CD4-positive, alpha-beta memory T cell (primary cell): ENCODE measurements around the gene USF2. TPM values are rescaled to one million over a fixed set of nuclear protein-coding genes. Genes with fewer than 3 reads are reported as not detected.
A peak's percentile ranks its signal among the peaks of the same experiment; 100 is the strongest.

Experiments
- CTCF ChIA-PET: fragments of 350-600 bp; sonication (Branson Sonifier 250); formaldehyde crosslinking; loops from one replicate; lab custom pipeline; 2021; ENCODE audit warnings: inconsistent platforms; ENCODE audit not compliant: partially characterized antibody; lab: Charles Lee
- POLR2A ChIA-PET: fragments of 350-600 bp; sonication (Branson Sonifier 250); formaldehyde crosslinking; loops from one replicate; lab custom pipeline; 2021; ENCODE audit not compliant: partially characterized antibody; lab: Charles Lee
- DNase-seq, 5 donors: peaks; one replicate each; pipeline versions ENCODE4 v3.0.0 to v3.0.0-alpha.2; 2020 to 2022; ENCODE audit warnings: mixed read lengths in 1 of 5
- H3K27ac ChIP-seq: one replicate; pipeline ENCODE4 v1.7.0; 2013; ENCODE audit warnings: low read depth, low read length
- H3K27me3 ChIP-seq: 2 replicates; pipeline ENCODE4 v1.7.0; 2013; ENCODE audit warnings: mild to moderate bottlenecking, low read length, moderate library complexity; ENCODE audit not compliant: insufficient read depth
- H3K36me3 ChIP-seq: 2 replicates; pipeline ENCODE4 v1.7.0; 2013; ENCODE audit warnings: mild to moderate bottlenecking, low read length, moderate library complexity; ENCODE audit not compliant: insufficient read depth
- H3K4me1 ChIP-seq: 2 replicates; pipeline ENCODE4 v1.7.0; 2013; ENCODE audit warnings: mild to moderate bottlenecking, low read length, moderate library complexity; ENCODE audit not compliant: insufficient read depth
- H3K4me3 ChIP-seq, 2 donors: one replicate each; pipeline ENCODE4 v1.7.0; 2013; ENCODE audit warnings: low read length in 2 of 2, mild to moderate bottlenecking in 1 of 2
- H3K9me3 ChIP-seq, 2 donors: one replicate each; pipeline ENCODE4 v1.7.0; 2013; ENCODE audit warnings: low read length in 2 of 2, control low read depth in 1 of 2; ENCODE audit not compliant: control insufficient read depth in 1 of 2
- H3K27ac Mint-ChIP-seq, 7 donors: one replicate each; pipeline ENCODE4 v1.8.0; 2020 to 2021; ENCODE audit warnings: mixed read lengths in 7 of 7, mild to moderate bottlenecking in 6 of 7, inconsistent platforms in 3 of 7, moderate library complexity in 3 of 7
- H3K27me3 Mint-ChIP-seq, 2 donors: one replicate each; pipeline ENCODE4 v1.8.0; 2020 to 2021; ENCODE audit warnings: mixed read lengths in 2 of 2
- H3K36me3 Mint-ChIP-seq, 2 donors: one replicate each; pipeline ENCODE4 v1.8.0; 2020 to 2021; ENCODE audit warnings: mixed read lengths in 2 of 2, inconsistent platforms in 1 of 2, mild to moderate bottlenecking in 1 of 2
- H3K4me1 Mint-ChIP-seq, 4 donors: one replicate each; pipeline ENCODE4 v1.8.0; 2020 to 2021; ENCODE audit warnings: mixed read lengths in 4 of 4, mild to moderate bottlenecking in 1 of 4
- H3K4me3 Mint-ChIP-seq, 8 donors: one replicate each; pipeline ENCODE4 v1.8.0; 2020 to 2021; ENCODE audit warnings: mixed read lengths in 8 of 8, mild to moderate bottlenecking in 7 of 8, moderate library complexity in 6 of 8, inconsistent platforms in 3 of 8
- H3K9me3 Mint-ChIP-seq, 8 donors: one replicate each; pipeline ENCODE4 v1.8.0; 2020 to 2021; ENCODE audit warnings: mixed read lengths in 8 of 8, mild to moderate bottlenecking in 5 of 8, inconsistent platforms in 3 of 8, moderate library complexity in 1 of 8
- intact Hi-C: fragments of 100-400 bp; cut with micrococcal nuclease; formaldehyde crosslinking; loops from one replicate; pipeline ENCODE4 v1.15.1; 2023
- polyA plus RNA-seq, 2 donors: library from polyadenylated mRNA; unstranded; fragments of 300-500 nt; fragmentation: Illumina TruSeq; gene quantifications; one replicate each; pipeline ENCODE4 v1.2.3, GENCODE V29; 2021
- total RNA-seq, 2 experiments: library from RNA; stranded (reverse); gene quantifications; one replicate each; pipeline ENCODE4 v1.2.3, GENCODE V29; 2021

USF2 gene
- total and polyA plus RNA-seq, 4 experiments from 2014 or later: 2.2 to 216 (median 107) TPM

DNA sequence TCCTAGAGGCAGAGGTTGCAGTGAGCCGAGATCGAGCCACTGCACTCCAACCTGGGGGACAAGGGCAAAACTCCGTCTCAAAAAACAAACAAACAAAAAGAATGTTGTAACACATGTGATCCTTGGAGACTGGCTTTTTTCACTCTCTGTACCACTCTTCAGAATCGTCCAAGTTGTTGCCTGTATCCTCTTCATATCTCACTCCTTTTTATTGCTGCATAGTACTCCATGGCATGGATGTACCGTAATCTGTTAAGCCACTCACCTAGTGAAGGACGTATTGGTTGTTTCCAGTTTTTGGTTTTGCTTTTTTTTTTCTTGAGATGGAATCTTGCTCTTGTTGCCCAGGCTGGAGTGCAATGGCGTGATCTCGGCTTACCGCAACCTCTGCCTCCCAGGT is 53.3 kb downstream of the USF2 start:
- Mint-ChIP-seq H3K27me3 (peaks cover 0 to 2% of the 10 kb centered on the region in 2 donors), H3K36me3 (no peaks in the 10 kb centered on the region), H3K4me1 (peaks cover 0 to 12% (median 6%) of the 10 kb centered on the region in 4 donors), H3K4me3 (no peak overlapping the region), H3K27ac (no peak overlapping the region), H3K9me3 (peaks cover 0 to 9% (median 0%) of the 10 kb centered on the region in 8 donors)
- Histone ChIP-seq H3K36me3 (no peaks in the 10 kb centered on the region), H3K4me3 (no peak overlapping the region), H3K27me3 (no peaks in the 10 kb centered on the region), H3K9me3 (no peaks in the 10 kb centered on the region), H3K4me1 (peaks cover 6% of the 10 kb centered on the region), H3K27ac (no peak overlapping the region)
- no peak for DNase-seq
- intact Hi-C loops: no loop called here
- ChIA-PET CTCF (interaction anchor here (0.6 kb wide), 1 partner anchor 13 kb away, joined by 4 read pairs; no protein-coding TSS in a partner anchor), POLR2A (no interaction called here)

DNA sequence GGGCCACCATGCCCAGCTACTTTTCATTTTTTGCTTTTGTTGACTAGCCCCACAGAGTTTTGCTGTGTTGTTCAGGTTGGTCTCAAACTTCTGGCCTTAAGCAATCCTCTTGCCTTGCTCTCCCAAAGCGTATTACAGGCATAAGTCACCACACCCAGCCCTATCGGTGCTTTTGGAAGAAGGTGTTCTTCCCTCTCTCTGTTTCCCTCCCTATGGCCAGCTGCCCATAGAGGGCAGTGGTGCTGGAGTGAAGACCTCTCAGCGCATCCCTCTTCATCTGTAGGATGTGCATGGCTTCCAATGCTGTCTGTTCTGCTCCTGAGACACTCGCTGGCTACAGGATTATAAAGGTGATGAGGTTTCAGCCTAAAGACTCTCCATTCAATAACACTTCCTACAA is 58.9 kb downstream of the USF2 start:
- H3K4me1 ChIP-seq: peaks cover 3% of the 10 kb centered on the region
- no peak overlapping the region for H3K4me3 Mint-ChIP-seq
- no peaks in the 10 kb centered on the region for H3K9me3 ChIP-seq
- H3K27me3 ChIP-seq: no peaks in the 10 kb centered on the region
- H3K27ac ChIP-seq: no peak overlapping the region
- H3K36me3 ChIP-seq: no peaks in the 10 kb centered on the region
- no peaks in the 10 kb centered on the region for H3K36me3 Mint-ChIP-seq
- intact Hi-C loops: no loop called here
- CTCF ChIA-PET: no interaction called here
- H3K4me1 Mint-ChIP-seq: peaks cover 1 to 3% (median 2%) of the 10 kb centered on the region in 4 donors
- no peak overlapping the region for H3K4me3 ChIP-seq
- no peaks in the 10 kb centered on the region for H3K9me3 Mint-ChIP-seq
- no peak for DNase-seq
- peaks cover 7 to 13% of the 10 kb centered on the region in 2 donors for H3K27me3 Mint-ChIP-seq
- peak overlapping the region in 1 of 7 donors; percentile 24 for H3K27ac Mint-ChIP-seq
- POLR2A ChIA-PET: no interaction called here

- no peak within 1 kb of the TSS for H3K27ac Mint-ChIP-seq
- H3K36me3 ChIP-seq: no peaks in the 10 kb centered on the region
- H3K9me3 ChIP-seq: no peaks in the 10 kb centered on the region
- no peak for DNase-seq
- H3K27me3 Mint-ChIP-seq: peaks cover 7 to 16% of the 10 kb centered on the region in 2 donors
- H3K27ac ChIP-seq: no peak within 1 kb of the TSS
- intact Hi-C loops: no loop called here
- H3K9me3 Mint-ChIP-seq: no peaks in the 10 kb centered on the region
- H3K4me1 Mint-ChIP-seq: peaks cover 6 to 12% (median 8%) of the 10 kb centered on the region in 4 donors
- no peaks in the 10 kb centered on the region for H3K36me3 Mint-ChIP-seq
- H3K4me3 Mint-ChIP-seq: no peak within 1 kb of the TSS
- peaks cover 9% of the 10 kb centered on the region for H3K4me1 ChIP-seq
- CTCF ChIA-PET: no interaction called here
- H3K4me3 ChIP-seq: no peak within 1 kb of the TSS
- POLR2A ChIA-PET: no interaction called here
- H3K27me3 ChIP-seq: no peaks in the 10 kb centered on the region
These were observed 60.1 kb downstream of the USF2 start, which contains the start of gene CD22 for GRCh38 chr19:35328851-35329285. Gene CD22 (plus strand): TSS chr19:35329187. CDS start chr19:35332041, 2,854 bp downstream.

DNA sequence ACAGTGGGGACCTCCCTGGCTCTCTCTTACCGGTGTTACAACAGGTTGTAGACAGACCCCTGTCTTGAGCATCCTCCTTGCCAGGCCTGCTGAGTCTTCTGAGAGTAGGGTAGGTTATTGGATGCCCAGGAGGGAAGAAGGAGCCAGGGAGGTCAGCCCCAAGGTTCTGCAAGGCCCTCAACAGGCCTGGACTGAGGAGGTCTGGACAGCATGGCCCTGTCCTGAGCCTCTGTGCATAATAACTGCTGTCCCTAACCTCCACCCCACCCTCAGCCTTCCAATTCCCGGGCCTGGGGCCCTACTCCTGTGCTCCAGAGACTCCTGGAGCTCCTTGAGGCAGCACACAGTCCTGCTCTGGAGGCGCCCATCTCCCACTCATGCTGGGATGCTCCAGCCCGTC is 60.6 kb downstream of the USF2 start:
- H3K9me3 ChIP-seq: no peaks in the 10 kb centered on the region
- POLR2A ChIA-PET: no interaction called here
- Mint-ChIP-seq H3K27me3 (peaks cover 7 to 19% of the 10 kb centered on the region in 2 donors), H3K36me3 (no peaks in the 10 kb centered on the region), H3K9me3 (no peaks in the 10 kb centered on the region), H3K4me3 (no peak overlapping the region), H3K4me1 (peaks cover 6 to 12% (median 8%) of the 10 kb centered on the region in 4 donors), H3K27ac (no peak overlapping the region)
- H3K36me3 ChIP-seq: no peaks in the 10 kb centered on the region
- H3K4me3 ChIP-seq: no peak overlapping the region
- peak in 1 of 5 donors; percentile 16 for DNase-seq
- H3K27ac ChIP-seq: no peak overlapping the region
- H3K27me3 ChIP-seq: no peaks in the 10 kb centered on the region
- H3K4me1 ChIP-seq: peaks cover 9% of the 10 kb centered on the region
- intact Hi-C loops: no loop called here
- CTCF ChIA-PET: no interaction called here

Other genes starting within 250 kb of the USF2 start
- gene SCN1B, start 238.5 kb upstream of the USF2 start, total RNA-seq: 1 to 10 TPM; 1.4 to 1.5 TPM
- gene SCN1B, start 238.5 kb upstream of the USF2 start, polyA plus RNA-seq: under 1 TPM in 1 of 2 donors, not detected in 1; 0.64 TPM
- gene HPN, start 227.2 kb upstream of the USF2 start, total RNA-seq: under 1 TPM in 1 of 2 experiments, not detected in 1; 0.15 TPM
- under 1 TPM in 1 of 2 donors, not detected in 1; 0.57 TPM for gene HPN, start 227.2 kb upstream of the USF2 start, polyA plus RNA-seq
- not detected for gene FXYD3, start 153.1 kb upstream of the USF2 start, total RNA-seq
- gene FXYD3, start 153.1 kb upstream of the USF2 start, polyA plus RNA-seq: not detected
- under 1 TPM; 0.72 to 0.81 TPM for gene LGI4, start 133.9 kb upstream of the USF2 start, total RNA-seq
- not detected for gene LGI4, start 133.9 kb upstream of the USF2 start, polyA plus RNA-seq
- 1 to 10 TPM; 3.6 to 4.4 TPM for gene FXYD1, start 130.1 kb upstream of the USF2 start, total RNA-seq
- gene FXYD1, start 130.1 kb upstream of the USF2 start, polyA plus RNA-seq: 1 to 10 TPM in 1 of 2 donors, under 1 TPM in 1; 0.58 to 3.2 TPM
- gene FXYD7, start 125.7 kb upstream of the USF2 start, total RNA-seq: 10 to 100 TPM in 1 of 2 experiments, 1 to 10 TPM in 1; 9.6 to 10.1 TPM
- 10 to 100 TPM in 1 of 2 donors, 1 to 10 TPM in 1; 5.5 to 11.1 TPM for gene FXYD7, start 125.7 kb upstream of the USF2 start, polyA plus RNA-seq
- 100 to 1,000 TPM; 473 to 484 TPM for gene FXYD5, start 114.2 kb upstream of the USF2 start, total RNA-seq
- 100 to 1,000 TPM; 452 to 833 TPM for gene FXYD5, start 114.2 kb upstream of the USF2 start, polyA plus RNA-seq
- gene FAM187B, start 40.2 kb upstream of the USF2 start, total RNA-seq: not detected
- gene FAM187B, start 40.2 kb upstream of the USF2 start, polyA plus RNA-seq: not detected
- gene LSR, start 20.0 kb upstream of the USF2 start, total RNA-seq: 10 to 100 TPM; 45.8 to 48.9 TPM
- gene LSR, start 20.0 kb upstream of the USF2 start, polyA plus RNA-seq: 10 to 100 TPM; 76.1 to 91.6 TPM
- 1 to 10 TPM; 1.2 to 2.7 TPM for gene HAMP, start 13.6 kb downstream of the USF2 start, total RNA-seq
- not detected for gene HAMP, start 13.6 kb downstream of the USF2 start, polyA plus RNA-seq
- gene MAG, start 23.2 kb downstream of the USF2 start, total RNA-seq: not detected
- gene MAG, start 23.2 kb downstream of the USF2 start, polyA plus RNA-seq: not detected
- gene CD22, start 60.2 kb downstream of the USF2 start, total RNA-seq: under 1 TPM; 0.30 to 0.32 TPM
- gene CD22, start 60.2 kb downstream of the USF2 start, polyA plus RNA-seq: 1 to 10 TPM in 1 of 2 donors, under 1 TPM in 1; 0.32 to 1.8 TPM
- not detected for gene FFAR1, start 78.9 kb downstream of the USF2 start, total RNA-seq
- not detected for gene FFAR1, start 78.9 kb downstream of the USF2 start, polyA plus RNA-seq
- gene FFAR3, start 89.5 kb downstream of the USF2 start, total RNA-seq: not detected
- gene FFAR3, start 89.5 kb downstream of the USF2 start, polyA plus RNA-seq: not detected
- gene GPR42, start 102.1 kb downstream of the USF2 start, total RNA-seq: not detected
- not detected for gene GPR42, start 102.1 kb downstream of the USF2 start, polyA plus RNA-seq
- gene FFAR2, start 179.3 kb downstream of the USF2 start, total RNA-seq: under 1 TPM in 1 of 2 experiments, not detected in 1; 0.15 TPM
- gene FFAR2, start 179.3 kb downstream of the USF2 start, polyA plus RNA-seq: not detected
- not detected for gene KRTDAP, start 221.5 kb downstream of the USF2 start, total RNA-seq
- not detected for gene KRTDAP, start 221.5 kb downstream of the USF2 start, polyA plus RNA-seq
- 1 to 10 TPM in 1 of 2 experiments, under 1 TPM in 1; 0.97 to 1.4 TPM for gene DMKN, start 244.7 kb downstream of the USF2 start, total RNA-seq
- under 1 TPM in 1 of 2 donors, not detected in 1; 0.89 TPM for gene DMKN, start 244.7 kb downstream of the USF2 start, polyA plus RNA-seq